GM19023 (cell line): ENCODE measurements around the gene TKTL1.

Experiments
- ATAC-seq: cut with Tn5 transposase; IDR thresholded peaks from one replicate; pipeline ENCODE4 v1.9.1; 2021; ENCODE audit warnings: mild to moderate bottlenecking, moderate library complexity; ENCODE audit not compliant: unreplicated experiment

Gene TKTL1

DNA sequence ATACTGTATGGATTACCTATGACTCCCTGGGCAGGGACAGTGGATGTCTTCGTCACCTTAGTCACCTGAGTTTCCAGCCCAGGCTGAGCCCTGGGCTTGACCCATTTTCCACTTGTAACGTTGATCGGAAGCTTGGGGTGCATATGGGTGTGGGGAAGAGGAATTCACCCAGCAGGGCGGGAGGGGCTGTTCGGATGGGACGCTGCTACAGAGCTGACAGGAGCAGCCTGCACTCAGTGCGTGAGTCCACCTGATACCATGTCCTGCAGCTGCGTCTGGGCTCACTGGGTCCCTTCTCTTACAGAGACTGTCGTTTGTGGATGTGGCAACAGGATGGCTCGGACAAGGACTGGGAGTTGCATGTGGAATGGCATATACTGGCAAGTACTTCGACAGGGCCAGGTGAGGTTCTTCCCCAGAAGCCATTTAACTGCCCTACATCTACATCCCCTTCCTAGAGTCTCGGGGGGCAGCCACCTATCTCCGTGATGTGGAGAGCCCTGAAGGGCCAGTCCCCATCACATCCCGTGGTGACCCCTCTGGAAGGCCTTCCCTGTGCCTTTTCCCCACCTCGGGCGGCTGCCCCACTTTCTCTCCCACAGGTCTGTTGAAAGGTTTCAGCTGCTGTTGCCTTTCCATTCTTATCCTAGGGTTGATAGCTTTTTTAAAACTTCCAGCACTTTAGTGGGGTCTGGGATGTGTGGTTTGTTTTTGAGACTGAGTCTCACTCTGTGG lies 13.6 kb downstream of the TKTL1 start:
- no peak for ATAC-seq

DNA sequence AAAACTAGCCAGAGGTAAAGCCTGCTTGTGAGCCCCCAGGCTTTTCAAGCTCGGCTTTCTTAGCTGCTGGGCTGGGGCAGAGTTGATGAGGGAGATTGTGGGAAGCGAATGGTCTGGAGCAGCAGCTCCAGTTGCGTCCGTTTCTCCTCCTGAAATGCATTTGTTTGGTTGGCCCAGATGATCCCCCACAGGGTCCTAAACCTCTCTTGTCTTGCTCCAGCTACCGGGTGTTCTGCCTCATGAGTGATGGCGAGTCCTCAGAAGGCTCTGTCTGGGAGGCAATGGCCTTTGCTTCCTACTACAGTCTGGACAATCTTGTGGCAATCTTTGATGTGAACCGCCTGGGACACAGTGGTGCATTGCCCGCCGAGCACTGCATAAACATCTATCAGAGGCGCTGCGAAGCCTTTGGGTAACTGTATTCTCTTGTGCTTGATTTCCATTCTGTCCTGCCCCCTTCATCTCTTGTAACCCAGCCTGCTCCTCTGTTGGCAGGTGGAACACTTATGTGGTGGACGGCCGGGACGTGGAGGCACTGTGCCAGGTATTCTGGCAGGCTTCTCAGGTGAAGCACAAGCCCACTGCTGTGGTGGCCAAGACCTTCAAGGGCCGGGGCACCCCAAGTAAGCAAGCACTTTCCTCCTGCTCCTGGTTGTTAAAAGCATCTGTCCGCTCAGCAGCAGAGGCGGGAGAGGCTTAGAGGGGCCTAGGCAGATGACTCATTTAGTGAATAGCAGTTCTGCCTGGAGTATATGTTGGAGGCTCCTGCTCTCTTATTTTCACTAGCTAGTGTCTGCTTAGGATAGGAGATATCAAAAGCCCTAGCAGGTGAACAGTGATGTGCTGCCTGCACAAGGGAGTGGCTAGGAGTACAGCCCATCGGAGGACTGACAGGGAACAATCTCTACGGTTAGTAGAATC lies 15.3 kb downstream of the TKTL1 start:
- no peak for ATAC-seq

DNA sequence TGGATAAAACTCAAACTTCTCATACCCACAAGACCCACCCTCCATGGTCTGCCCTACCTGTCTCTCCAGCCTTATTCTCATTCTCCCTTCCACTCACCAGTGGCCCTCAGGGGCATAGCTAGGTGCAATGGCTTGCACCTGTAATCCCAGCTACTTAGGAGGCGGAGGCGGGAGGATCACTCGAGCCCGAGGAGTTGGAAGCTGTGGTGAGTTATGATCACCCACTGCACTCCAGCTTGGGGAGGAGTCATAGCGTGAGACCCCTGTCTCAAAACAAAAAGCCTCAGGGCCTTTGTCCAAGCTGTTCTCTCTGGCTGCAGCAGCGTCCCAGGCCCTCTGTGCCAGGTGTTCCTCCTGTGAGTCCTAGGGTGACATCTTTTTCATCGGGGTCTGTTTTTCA lies 16.5 kb downstream of the TKTL1 start:
- no peak for ATAC-seq

DNA sequence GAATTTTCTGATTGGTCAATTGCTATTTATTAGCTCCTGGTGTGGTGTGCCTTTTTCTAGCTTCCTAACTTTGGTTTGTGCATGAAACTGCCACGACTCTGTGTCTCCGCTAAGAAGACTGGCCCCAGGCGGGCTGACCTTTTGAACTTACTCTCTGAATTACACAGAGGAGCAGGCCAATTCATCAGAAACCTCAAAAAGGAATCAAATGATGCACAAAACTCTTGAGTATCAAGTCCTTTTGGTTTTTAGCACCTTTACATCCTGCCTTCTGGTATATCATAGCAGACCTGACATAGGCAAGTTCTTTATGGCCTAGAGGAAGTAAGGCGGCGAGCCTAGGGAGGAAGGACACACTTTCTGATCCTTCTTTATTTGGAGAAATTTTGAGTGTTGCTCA lies 17.6 kb downstream of the TKTL1 start:
- ATAC-seq: no peak

DNA sequence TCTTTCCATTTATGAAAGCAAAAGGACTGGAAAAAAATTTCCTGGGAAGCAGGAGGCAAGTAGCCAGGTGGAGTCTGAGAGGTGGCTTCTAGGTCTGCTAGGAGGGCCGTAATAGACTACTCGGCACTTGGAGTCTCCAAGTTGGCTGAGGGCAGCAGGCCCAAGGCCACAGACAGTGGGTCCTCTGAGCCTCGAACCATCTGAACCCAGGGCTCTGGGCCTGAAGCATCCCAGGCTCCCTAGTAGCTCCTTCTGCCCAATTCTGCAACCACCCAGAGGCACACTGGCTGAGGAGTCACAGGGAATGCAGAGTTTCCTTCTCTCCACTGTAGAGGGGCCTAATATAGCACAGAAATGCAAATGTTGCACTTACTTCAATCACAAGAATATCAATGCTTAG lies 19.8 kb downstream of the TKTL1 start:
- no peak for ATAC-seq

DNA sequence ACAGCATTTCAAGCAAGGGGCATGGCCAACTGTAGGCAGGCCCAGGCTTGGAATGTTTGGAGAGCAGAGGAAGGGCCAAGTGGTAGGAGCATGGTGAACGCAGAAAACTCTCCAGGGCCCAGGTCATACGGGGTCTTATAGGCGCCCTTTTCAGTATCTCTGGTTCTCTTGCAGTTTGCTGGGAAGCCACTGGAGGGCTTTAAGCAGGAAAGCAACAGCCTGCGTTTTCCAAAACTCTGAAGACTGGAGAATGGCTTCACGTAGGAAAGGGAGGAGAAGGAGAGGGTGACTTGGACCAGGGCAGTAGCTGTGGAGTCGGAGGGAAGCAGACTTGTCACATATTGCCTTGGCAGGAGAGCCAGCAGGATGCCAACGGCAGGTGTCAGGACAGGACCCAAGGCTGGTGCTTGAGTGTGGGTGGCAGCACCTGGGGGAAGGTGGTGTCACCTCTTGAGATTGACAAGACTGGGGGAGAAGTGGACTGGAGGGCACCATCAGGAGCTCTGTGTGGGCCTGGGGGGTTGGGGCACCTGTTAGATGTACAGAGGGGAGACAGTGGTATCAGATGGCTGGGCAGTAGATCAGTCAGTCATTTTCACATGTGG lies 21.9 kb downstream of the TKTL1 start:
- no peak for ATAC-seq

DNA sequence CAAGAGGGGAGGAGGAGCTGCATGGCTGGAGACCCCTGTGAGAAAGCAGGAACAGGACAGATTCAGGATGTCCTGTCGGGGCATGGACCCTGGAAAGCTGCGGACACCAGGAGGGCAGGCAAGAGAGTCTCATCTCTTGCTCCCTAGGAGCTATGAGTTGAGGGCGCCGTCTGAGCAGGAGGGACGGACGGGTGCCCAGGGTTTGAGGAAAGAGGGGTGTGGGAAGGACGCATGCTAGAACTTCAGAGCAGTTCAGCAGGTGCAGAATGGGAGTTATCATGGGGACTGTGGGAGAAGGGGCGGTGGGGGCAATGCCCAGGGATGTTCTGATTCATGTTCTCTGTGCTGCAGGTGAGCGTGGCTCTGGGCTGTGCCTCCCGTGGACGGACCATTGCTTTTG lies 24.8 kb downstream of the TKTL1 start:
- ATAC-seq: no peak

DNA sequence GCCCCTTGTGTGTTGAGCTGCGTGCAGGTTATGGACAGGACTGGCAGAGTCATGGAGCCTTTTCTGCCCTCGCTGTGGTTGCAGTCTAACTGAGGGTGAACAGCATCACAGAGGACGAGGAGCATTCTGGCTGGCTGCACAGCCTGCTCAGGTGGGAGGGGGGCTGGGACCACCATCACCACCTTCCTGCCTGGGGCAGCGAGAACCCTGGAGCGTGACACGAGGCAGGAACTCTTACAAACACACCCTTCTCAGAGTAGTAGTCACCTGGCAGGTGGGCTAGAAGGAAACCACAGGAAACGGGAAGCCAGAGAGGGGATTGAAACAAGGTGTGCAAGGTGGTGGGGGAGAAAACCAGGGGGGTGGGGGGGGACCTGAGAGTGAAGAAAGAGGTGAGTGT lies 25.6 kb downstream of the TKTL1 start:
- ATAC-seq: no peak

DNA sequence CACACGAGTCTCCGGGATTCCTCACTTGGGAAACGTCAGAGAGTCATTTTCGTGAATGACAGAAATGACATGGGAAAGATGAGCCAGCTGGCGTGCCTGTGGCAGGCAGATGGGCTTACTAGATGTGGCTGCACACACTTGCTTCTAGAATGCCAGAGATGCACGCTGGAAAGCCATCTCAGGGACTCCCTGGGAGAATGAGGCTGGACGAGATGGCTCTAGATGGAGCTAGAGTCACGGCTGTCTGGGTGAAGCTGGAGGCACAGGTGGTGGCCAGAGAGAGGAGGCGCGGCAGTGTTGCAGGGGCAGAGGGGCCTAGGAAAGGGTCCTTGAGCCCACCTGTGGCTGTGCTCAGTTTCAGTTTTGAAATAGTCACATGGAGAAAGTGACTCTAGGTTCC lies 26.0 kb downstream of the TKTL1 start:
- no peak for ATAC-seq

DNA sequence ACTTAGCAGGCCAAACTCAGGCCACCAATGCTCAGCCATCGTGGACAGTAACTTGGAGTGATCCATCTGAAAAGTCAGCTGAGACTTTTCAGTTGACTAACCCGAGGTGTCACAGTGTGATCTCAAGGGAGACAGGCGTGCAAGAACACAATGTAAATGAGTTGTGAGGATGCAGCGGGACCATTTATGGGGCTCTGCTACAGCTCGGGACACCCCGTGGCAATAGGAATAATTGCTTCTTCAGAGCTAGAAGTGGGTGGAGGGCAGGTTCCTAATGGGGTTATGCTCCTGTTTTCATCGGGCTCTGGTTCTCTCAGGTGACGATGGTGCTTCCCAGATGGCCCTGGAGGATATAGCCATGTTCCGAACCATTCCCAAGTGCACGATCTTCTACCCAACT lies 27.3 kb downstream of the TKTL1 start:
- no peak for ATAC-seq

DNA sequence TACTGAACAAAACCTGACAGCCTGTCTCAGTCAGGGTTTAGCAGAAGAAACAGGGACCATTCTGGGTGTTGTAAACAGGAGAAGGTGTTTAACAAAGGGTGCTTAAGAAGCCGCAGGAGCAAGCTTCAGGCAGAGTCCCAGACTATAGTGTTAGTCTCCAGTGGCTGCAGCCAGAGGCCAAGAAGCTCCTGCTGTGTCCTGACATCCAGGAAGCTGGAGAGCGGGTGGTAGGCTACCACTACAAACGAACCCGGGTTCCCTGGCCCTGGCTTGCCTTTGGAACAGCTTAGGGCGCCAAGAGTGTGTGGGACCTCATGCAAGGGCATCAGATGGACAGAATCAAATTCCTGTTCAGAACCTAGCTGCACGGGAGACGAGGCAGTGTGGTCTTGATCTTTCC lies 27.9 kb downstream of the TKTL1 start:
- ATAC-seq: no peak

DNA sequence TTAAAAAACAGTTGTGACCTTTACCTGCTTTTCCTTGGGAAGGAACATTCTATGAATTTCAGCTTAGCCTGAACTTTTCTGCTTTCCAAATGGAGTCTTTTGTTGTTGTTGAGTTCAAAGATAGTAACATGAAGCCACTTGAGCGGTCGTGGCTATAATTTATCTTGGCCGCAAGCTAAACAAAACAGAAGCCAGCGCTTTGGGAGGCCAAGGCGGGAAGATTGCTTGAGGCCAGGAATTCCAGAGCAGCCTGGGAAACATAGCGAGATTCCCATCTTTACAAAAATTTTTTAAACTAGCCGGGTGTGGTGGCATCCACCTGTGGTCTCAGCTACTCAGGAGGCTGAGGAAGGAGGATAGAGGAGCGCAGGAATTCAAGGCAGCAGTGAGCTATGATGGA lies 29.9 kb downstream of the TKTL1 start:
- ATAC-seq: no peak

DNA sequence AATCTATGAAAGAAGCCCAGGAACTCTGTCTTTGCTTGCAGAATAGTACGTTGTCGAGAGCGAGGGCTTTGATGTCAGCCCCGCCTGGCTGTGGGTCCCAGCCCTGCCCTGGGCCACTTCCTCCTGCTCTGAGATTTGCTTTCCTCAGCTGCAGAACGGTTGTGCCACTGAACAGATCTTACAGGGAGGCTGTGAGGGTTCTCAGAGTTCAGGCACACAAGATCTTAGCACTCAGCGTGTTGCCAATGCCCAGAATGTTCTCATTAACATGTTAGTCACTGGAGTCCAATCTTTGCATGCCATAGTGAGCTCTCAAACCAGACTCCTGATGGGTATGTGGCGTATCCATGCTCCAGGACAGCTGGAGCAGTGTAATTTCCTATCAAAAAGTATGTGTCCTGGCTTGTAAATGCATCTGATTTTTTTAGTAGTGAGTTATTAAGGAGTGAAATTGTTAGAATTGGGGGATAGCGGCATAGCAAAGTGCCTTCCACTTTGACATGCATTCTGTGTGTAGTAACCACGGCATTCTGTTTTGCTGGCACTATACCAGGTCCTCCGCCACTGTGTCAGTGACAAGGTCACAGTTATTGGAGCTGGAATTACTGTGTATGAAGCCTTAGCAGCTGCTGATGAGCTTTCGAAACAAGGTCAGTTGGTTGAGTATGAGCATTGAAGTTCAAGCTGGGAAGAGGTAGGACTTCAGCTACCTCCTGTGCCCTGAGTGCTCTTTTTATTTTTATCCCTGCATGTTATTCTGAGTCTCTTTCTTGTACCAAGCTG lies 31.6 kb downstream of the TKTL1 start:
- no peak for ATAC-seq

DNA sequence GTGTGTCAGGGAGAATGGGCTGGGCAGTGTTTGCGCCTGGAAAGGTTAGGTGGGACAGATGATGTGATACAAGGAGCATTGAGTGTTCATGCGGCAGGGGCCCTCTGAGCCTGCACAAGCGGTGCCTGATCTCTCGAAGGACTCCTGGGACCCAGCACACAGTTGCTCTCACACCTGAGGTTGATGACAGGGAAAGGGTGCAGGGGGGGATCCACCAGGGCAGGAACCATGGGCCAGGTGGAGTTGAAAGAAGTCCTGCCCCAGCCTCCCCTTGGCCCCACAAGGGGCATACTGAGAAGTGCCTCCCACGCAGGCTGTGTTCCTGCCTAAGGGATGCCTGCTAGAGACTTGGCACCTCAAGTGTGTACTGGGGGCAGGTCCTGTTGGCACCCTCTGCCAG lies 33.1 kb downstream of the TKTL1 start:
- ATAC-seq: no peak

DNA sequence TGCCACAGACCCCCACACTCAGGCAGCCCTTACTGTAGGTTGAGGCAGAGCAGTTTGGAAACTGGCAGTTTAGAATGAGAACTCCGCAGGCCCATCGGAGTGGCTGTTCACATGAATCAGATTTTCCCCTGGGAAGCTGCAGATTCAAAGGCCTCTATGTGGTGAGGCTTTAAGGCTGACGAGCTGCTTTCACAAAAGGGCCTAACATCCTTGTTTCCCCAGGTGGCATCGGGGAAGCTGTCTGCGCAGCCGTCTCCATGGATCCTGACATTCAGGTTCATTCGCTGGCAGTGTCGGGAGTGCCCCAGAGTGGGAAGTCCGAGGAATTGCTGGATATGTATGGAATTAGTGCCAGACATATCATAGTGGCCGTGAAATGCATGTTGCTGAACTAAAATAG lies 33.7 kb downstream of the TKTL1 start:
- no peak for ATAC-seq

DNA sequence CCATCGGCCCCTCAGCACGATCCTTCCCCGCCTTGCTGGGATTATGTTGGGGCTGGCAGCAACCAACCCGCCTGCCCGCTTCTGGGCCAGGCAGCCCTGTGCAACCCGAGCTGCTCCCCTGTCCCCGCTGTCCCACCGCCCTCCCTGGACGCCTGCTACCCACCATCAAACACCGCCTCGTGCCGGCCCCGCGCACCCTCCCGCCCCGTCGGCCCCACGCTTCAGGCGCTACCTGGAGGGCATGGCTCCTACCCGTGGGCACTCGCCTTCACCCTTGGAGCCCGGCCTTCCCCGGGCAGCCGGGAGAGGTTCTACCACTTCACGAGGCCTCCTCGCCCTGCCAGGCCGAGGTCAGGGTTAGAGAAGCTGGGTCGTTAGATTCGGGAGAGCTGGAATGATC lies 37.0 kb downstream of the TKTL1 start:
- ATAC-seq: no peak

DNA sequence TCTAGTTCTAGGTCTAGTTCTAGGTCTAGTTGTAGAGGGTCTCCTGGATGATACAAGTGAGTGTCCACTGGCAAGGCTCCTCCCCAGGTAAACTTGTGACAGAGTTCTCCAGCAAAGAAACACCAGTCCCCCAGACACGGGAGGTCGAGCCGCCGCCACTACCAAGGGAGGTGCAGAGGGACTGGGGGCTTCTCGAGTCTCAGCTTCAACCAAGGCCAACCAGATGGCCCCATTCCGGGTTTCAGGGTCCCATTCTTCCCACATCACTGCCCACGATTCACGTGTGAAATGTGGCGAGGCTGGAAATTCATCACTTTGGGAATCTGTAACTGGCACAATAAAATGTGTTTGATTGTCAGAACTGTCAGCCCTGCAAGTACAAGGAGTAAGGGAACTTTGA lies 37.5 kb downstream of the TKTL1 start:
- no peak for ATAC-seq

DNA sequence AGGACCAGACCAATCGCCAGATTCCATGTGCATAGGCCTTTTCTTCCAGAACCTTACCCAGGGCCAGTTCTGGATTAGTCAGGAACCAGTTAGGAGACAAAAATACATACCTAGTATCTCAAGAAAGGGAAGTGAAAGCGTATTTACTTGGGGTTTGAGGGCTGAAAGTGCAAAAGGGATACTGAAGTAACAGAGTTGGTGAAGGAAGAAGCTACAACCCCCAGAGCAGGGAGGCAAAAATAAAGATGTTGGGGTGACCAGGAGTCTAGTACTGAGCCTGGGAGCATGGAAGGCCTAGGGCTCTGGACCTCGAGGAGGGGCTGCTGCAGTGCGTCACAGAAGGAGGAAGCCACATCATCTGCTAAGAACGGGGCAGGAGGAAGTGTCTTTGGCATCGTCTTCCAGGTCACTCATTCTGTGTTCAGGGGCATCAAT lies 38.3 kb downstream of the TKTL1 start:
- no peak for ATAC-seq

DNA sequence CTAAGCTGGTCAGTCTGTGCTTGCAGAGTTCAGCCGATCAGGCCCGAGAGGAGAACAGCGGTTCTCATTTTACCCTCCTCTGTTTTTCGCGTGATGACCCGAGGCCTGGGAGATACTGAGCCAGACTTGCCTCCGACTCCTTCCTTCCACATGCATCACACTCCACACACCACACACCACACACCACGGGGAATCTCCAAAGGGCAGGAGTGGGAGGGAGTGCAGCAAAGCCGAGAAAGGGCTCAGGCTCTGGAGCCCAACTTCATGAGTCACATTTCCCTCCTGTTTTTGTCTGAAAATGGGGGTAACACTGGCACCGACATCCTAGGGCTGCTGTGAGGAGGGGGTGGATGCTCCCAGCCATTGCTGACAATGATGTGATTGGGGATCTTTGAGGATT lies 38.9 kb downstream of the TKTL1 start:
- ATAC-seq: no peak

DNA sequence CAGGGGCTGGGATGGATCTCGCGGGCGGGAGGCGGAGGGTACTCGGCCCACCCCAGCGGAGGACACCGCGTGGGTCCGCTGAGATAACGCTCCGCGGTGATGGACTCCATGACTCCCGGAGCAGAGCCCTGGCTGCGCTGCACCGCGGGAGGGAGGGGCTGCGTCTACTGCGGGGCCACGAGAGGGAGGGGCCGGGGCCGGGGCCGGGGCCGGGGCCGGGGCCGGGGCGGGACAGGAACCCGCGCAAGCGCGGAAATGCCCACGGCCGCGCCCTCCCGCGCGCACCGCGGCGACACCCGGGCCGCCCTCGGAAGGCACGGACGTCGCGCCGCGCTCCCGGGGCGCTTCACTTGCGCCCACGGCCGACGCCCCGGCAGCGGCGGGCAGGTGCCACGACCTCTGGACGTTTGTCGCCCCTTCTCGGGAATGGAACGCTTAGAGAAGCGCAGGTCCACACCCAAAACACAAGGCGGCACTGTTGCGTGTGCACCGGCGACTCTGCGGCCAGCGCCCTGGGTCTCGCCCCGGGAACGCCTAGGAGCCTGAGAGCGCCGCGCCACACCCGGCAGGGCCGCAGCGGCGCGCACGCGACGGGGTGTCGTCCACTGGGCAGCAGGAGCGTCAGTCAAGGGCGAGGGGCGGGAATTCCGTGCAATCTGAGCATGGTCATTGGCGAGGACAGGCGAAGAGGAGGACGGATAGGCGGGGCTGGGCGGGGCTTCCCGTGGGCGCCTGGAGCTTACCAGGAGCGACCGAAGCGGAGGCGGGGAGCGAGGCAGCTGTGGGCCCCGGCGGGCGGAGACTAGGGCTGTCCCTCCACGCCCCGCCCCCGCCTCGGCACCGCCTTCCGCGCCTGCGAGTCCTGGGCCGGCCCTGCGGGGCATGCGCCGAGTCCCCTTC lies 46.1 kb downstream of the TKTL1 start:
- ATAC-seq: peak; percentile 69
